DMS153 (cell line): ENCODE results near the gene BCL2L12.
"Not testable (repeated sequence)": the region's sequence is repeated elsewhere in the genome, so short reads cannot be mapped to it uniquely, and the experiment has no call there.

ENCODE experiments used
- DNase-seq: peaks from one replicate; lab custom pipeline; 2025; lab: John Stamatoyannopoulos, UW

BCL2L12 gene

DNA sequence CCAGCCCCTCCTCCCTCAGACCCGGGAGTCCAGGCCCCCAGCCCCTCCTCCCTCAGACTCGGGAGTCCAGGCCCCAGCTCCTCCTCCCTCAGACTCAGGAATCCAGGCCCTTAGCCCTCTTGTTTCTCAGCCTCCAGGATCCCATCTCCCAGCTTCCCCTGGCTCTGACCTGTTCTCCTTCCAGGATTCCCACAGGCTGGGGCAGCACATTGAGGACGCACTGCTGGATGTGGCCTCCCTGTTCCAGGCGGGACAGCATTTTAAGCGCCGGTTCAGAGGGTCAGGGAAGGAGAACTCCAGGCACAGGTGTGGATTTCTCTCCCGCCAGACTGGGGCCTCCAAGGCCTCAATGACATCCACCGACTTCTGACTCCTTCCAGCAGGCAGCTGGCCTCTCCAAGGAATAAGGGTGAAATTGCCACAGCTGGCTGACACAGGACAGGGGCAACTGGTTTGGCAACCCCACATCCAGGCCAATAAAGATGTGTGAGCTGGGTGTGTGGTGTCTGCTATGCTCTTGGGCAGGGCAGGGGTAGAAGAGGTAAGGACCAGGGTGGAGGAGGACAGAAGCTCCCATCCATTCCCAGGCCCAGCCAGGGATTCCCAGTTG, 47.6 kb downstream of the BCL2L12 start:
- no peak for DNase-seq

DNA sequence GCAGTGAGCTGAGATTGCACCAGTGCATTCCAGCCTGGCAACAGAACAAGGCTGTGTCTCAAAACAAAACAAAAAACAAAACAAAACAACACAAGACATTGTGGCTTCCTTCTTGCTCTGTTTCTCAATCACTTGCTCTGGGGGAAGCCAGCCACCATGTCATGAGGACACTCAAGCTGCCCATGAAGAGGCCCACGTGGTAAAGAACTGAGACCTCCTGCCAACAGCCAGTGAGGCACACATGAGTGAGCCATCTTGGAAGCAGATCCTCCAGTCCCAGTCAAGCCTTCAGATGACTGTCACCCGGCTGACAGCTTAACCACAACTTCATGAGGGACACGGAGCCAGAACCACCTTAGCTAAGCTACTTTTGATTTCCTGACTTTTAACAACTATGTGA, 50.4 kb downstream of the BCL2L12 start:
- DNase-seq, result no peak

DNA sequence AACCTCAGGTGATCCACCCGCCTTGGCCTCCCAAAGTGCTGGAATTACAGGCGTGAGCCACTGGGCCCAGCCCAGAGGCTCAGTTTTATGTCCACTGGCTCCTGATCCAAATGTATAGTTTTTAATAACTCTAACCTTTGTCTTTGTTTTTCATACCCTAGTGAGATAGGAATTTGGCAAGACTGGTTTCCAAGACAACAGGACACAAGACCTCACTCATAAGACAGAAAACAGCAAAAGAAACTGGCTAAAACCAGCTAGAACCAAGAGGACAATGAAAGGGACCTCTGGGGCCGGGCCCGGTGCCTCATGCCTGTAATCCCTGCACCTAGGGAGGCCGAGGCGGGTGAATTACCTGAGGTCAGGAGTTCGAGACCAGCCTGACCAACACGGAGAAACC, 52.8 kb downstream of the BCL2L12 start:
- DNase-seq, result no peak

DNA sequence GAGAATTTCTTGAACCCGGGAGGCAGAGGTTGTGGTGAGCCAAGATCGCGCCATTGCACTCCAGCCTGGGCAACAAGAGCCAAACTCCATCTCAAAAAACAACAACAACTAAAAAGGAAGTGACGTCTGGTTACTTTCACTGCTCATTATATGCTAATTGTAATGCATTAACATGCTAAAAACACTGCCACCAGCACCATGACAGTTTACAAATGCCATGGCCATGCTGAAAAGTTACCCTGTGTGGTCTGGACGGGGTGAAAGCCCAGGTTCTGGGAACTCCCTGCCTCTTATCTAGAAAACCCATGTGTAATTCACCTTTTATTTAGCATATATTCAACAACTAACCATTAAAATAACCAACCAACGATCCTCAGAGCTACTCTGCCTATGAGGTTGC, 53.3 kb downstream of the BCL2L12 start:
- no peak for DNase-seq

DNA sequence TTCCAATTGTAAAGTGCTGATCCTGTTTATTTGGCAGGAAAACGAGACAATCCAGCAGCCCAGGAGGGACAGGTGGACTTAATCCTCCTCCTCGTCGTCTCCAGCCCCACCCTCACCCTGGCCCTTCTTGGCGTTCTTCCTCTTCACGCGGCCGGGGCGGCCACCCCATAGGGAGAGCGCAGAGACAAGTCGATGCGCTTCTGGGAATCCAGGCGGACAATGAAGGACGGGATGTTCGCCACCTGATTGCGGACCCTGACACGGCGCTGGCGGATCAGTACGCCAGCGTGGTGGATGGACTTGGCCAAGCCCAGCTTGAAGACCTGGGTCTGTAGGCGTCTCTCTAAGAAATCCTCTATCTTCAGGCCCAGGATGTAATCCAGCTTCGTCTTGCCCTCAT, 53.7 kb downstream of the BCL2L12 start:
- not testable (repeated sequence) for DNase-seq
